GM19397 (cell line): Measurements from ENCODE around the gene PID1.

ENCODE experiments used
- ATAC-seq: cut with Tn5 transposase; IDR thresholded peaks from one replicate; pipeline ENCODE4 v1.9.1; 2021; ENCODE audit warnings: mild to moderate bottlenecking, moderate library complexity; ENCODE audit not compliant: unreplicated experiment

Gene PID1

GRCh38 chr2:229170916-229171315, 100.2 kb downstream of the PID1 start:
- ATAC-seq, result no peak

GRCh38 chr2:229170171-229170570, 100.9 kb downstream of the PID1 start:
- no peak for ATAC-seq

DNA sequence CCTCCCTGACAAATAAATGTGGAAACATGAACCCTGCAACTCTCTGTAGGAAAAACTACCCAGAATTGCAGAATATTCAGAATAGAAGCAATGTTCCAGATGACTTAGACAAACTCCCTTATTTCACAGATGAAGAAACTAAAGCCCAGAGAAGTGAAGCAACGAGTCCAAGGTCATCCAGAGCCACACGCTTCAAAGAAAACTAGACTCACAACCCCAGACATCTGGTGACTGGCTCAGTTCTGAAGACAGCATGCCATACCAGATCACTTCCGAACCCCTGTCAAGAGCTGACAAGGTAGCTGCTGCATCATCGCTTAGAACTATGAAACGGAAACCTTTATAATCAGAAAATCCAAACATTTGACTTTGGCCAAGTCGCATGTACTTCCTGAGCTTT, 101.3 kb downstream of the PID1 start:
- ATAC-seq, result no peak

DNA sequence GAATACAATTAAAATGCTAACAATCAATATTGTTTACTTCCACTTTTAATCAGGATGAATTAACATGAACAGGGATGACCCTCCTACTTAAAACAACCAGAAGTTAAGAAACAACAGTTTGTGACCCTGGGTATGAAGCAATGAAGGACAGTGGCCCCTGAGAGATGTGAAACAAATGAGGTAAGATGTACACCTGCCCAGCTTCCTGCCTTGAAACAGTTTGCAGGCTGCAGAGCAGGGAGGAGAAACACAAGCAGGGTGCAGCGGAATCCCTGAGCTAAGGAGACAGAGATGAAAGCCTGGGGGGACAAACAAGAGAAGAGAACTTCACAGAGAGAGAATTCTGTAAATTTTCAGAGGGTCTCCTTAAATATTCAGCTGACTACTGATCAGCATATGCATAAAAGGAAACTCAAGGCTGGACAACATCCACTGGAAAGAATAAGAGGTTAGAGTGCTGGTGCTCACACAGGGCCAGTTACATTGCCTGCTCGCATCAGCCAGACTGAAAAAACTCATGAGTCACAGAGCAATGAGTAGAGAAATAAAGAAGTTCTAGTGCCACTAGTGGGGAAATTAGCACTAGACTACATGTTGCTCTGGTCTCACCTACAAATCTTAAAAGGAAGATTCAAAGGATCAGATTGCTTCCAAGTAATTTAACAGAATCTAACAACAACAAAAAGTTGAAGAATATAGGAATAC, 106.4 kb downstream of the PID1 start:
- no peak for ATAC-seq

GRCh38 chr2:229163893-229164292, 107.2 kb downstream of the PID1 start:
- no peak for ATAC-seq

DNA sequence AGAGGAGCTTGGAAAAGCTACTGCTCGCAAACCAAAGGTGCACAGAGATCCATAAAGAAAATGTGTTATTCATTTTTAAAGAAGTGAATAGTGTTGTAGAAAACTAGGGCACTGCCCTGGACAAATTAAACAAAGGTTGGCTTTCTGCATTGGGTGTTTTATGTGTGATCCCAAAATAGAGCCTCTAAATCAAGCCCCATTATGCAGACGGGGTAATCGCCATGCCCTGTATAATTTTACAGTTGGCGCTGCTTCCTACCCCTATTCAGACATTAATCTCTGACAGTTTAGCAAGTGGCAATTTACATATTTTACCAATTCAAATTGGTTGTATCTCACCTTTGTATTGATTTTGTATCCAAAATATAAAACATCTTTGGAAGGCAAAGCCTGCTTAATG, 109.1 kb downstream of the PID1 start:
- ATAC-seq, result no peak

GRCh38 chr2:229160984-229161383, 110.1 kb downstream of the PID1 start:
- ATAC-seq, result no peak

GRCh38 chr2:229160180-229160579, 110.9 kb downstream of the PID1 start:
- ATAC-seq, result no peak

- no peak for ATAC-seq
Measured at GRCh38 chr2:229159405-229159804, 111.7 kb downstream of the PID1 start.

- ATAC-seq, result no peak
Measured at GRCh38 chr2:229154381-229154780, 116.7 kb downstream of the PID1 start.

DNA sequence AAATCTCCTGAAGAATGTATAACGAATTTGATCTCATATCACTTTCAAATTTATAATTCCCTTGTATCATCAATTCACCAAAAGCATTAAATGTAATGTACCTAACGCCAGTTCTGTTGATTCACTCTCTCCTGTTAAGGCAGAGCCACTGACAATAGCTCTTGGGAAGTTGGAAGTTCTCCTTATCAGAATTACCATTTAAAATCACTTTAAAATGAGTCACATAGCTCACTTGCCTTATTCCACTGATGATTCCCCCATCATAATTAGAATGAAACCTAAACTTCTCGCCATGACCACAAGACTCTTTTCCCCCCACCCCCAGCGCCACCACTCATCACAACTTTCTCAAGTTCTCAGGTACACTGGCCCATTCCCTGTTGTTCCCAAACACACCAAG, 117.1 kb downstream of the PID1 start:
- ATAC-seq, result no peak

DNA sequence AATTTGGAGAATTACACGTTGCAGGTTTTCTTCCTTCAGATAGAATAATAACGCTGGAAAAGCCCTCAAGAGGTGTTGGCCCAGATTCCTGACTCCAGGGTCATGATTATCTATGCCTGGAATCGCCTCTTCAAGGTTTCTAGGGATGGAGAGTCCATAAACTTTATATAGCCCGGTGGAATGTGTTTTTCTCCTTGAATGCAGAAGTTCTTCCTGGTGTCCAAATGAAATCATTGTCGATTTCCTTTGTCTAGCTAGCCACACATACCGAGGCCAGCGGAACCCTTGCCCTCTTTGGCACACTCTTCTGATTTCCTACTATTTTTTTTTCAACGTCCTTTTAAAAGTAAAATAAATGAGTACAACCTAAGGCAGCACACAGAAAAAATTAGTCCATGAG, 117.8 kb downstream of the PID1 start:
- no peak for ATAC-seq

- no peak for ATAC-seq
Measured at GRCh38 chr2:229152674-229153073, 118.4 kb downstream of the PID1 start.

GRCh38 chr2:229150317-229150716, 120.8 kb downstream of the PID1 start:
- ATAC-seq, result no peak

GRCh38 chr2:229141424-229142025, 129.6 kb downstream of the PID1 start:
- no peak for ATAC-seq

GRCh38 chr2:229137639-229138038, 133.4 kb downstream of the PID1 start:
- ATAC-seq, result no peak

GRCh38 chr2:229137066-229137465, 134.0 kb downstream of the PID1 start:
- no peak for ATAC-seq

DNA sequence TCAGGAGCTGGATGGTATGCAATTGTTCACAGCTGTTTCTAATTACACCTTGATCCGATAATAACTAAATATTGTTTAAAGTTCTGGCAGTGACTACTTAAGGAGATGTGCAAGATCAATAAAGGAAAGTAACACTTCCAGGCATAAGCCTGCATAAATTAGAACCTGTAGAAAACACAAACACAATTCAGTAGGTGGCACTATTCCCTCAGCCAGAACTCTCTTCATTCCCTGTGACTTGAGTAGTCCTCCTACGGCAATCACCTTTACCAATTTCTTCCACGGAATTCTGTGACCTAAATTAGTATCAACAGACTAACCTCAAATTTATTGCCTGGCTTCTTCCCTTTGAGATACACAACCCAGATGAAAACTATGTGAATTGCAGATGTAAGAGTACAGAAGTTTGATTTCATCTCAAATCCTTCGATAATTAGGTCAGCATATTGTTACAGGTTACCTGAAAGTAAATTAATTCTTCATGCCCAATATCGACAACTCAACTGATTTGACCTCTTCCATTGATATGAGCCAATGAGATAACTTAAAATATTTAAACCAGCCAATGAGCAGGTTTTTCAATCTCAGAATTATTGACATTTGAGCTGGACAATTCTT, 137.8 kb downstream of the PID1 start:
- ATAC-seq, result no peak

DNA sequence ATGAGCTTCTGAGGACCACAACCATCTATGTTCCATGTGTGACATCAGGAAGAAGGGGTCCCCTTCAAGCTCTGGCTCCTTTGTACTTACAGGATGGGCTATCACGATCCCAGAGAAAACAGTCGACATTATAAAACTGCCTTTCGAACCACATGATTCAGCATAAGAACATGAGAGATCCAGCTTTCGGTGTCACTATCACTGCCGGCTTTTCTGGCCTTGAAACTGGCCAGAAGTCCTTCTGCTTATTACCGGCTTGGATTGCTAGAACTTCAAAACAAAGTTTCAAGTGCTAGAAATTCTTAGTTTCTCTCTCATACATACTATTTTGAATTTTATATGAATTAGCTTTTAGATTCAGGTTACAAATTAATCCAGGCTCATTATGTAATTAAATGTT, 138.9 kb downstream of the PID1 start:
- ATAC-seq, result no peak

DNA sequence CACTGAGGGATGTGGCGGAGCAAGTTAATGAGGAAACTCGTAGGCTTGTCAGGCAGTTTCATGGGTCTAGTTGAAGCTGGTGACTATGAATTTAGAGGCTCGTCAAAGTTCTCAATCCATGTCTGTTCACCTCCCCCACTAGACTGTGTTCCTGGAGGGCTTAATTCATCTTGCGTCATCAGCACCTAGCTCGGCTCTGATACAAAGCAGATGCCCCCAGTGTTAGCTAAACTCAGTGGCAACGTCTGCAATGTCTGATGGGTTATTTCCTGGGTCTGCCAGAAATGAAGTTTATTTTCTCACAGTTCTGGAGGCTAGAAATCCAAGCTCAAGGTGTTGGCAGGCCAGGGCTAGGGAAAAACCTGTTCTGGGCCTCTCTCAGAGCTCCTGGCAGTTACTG, 140.6 kb downstream of the PID1 start:
- ATAC-seq, result no peak

- no peak for ATAC-seq
Measured at GRCh38 chr2:229129738-229130371, 141.2 kb downstream of the PID1 start.

DNA sequence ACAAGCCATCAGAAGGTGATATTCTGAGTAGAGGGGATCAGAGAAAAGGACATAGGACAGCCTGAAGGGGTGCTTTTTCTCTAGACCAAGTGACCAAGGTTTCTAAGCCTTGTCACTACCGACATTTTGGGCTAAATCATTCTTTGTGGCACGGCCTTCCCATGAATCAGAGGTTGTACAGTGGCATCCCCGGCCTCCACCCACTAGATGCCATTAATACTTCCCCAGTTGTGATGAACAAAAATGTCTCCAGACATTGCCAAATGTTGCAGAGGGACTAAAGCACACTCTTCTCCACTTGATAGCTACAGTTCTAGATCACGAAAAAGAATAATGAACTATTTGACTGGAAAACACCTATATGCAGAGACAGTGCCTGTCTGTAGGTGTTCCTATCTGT, 143.6 kb downstream of the PID1 start:
- no peak for ATAC-seq
